Neural progenitor cell (in vitro differentiated cells): ENCODE data around the gene SLCO3A1. TPM values are rescaled to one million over a fixed set of nuclear protein-coding genes. Genes with fewer than 3 reads are reported as not detected.

Experiments used
- DNase-seq: peaks from one replicate; pipeline ENCODE4 v3.0.0-alpha.2; 2016; ENCODE audit warnings: low spot score
- H2AFZ ChIP-seq: fragments of 200-600 bp; sonication (generic); replicated peaks from 2 replicates; pipeline ENCODE4 v1.6.1; 2016; ENCODE audit warnings: antibody characterized with exemption
- H3F3A ChIP-seq: fragments of 200-600 bp; sonication (generic); 2 replicates; pipeline ENCODE4 v1.6.1; 2016; ENCODE audit warnings: antibody characterized with exemption, low read depth
- H3K27ac ChIP-seq: fragments of 200-600 bp; sonication (generic); 2 replicates; pipeline ENCODE4 v1.5.1; 2016; ENCODE audit warnings: mild to moderate bottlenecking
- H3K27me3 ChIP-seq: fragments of 200-600 bp; sonication (generic); 2 replicates; pipeline ENCODE4 v1.6.1; 2016; ENCODE audit warnings: mild to moderate bottlenecking, moderate library complexity
- H3K36me3 ChIP-seq: fragments of 200-600 bp; sonication (generic); 2 replicates; pipeline ENCODE4 v1.5.1; 2016
- H3K4me1 ChIP-seq: fragments of 200-600 bp; sonication (generic); 2 replicates; pipeline ENCODE4 v1.6.1; 2016; ENCODE audit warnings: mixed run types
- H3K4me2 ChIP-seq: fragments of 200-600 bp; sonication (generic); 2 replicates; pipeline ENCODE4 v1.6.1; 2016
- H3K4me3 ChIP-seq: fragments of 200-600 bp; sonication (generic); 2 replicates; pipeline ENCODE4 v1.5.1; 2016
- H3K79me2 ChIP-seq: fragments of 200-600 bp; sonication (generic); 2 replicates; pipeline ENCODE4 v1.6.1; 2016; ENCODE audit warnings: low read depth
- H3K9ac ChIP-seq: fragments of 200-600 bp; sonication (generic); 2 replicates; pipeline ENCODE4 v1.6.1; 2016
- H3K9me3 ChIP-seq: fragments of 200-600 bp; sonication (generic); 2 replicates; pipeline ENCODE4 v1.5.1; 2016; ENCODE audit warnings: low read depth
- H4K20me1 ChIP-seq: fragments of 200-600 bp; sonication (generic); 2 replicates; pipeline ENCODE4 v1.6.1; 2016; ENCODE audit warnings: low read depth
- H3K27ac Mint-ChIP-seq: 3 replicates; pipeline ENCODE4 v1.8.0; 2021; ENCODE audit warnings: mixed read lengths
- H3K27me3 Mint-ChIP-seq: 2 replicates; pipeline ENCODE4 v1.8.0; 2022; ENCODE audit warnings: low read depth, mild to moderate bottlenecking, inconsistent platforms, moderate library complexity, mixed read lengths; ENCODE audit not compliant: insufficient read depth
- H3K36me3 Mint-ChIP-seq: 3 replicates; pipeline ENCODE4 v1.8.0; 2021; ENCODE audit warnings: mixed read lengths
- H3K4me1 Mint-ChIP-seq: 3 replicates; pipeline ENCODE4 v1.8.0; 2021; ENCODE audit warnings: mixed read lengths
- H3K4me3 Mint-ChIP-seq: 3 replicates; pipeline ENCODE4 v1.8.0; 2021; ENCODE audit warnings: mild to moderate bottlenecking, moderate library complexity, mixed read lengths
- H3K9me3 Mint-ChIP-seq: 3 replicates; pipeline ENCODE4 v1.8.0; 2020; ENCODE audit warnings: mixed read lengths
- EZH2 ChIP-seq: fragments of 200-600 bp; sonication (generic); IDR thresholded peaks from 2 replicates; pipeline ENCODE4 v1.6.1; 2017; ENCODE audit warnings: antibody characterized with exemption, mild to moderate bottlenecking, moderate library complexity
- EZH2phosphoT487 ChIP-seq: fragments of 200-600 bp; sonication (generic); IDR thresholded peaks from 2 replicates; pipeline ENCODE4 v1.6.1; 2017; ENCODE audit warnings: antibody characterized with exemption
- total RNA-seq: library from RNA; depleted of rRNA; stranded (reverse); fragments of >200 nt; gene quantifications from 2 replicates; pipeline ENCODE4 v1.2.3, GENCODE V29; 2015; ENCODE audit warnings: low replicate concordance
- TF ChIP-seq, protein P1 (sequence below): fragments of 200-600 bp; sonication (generic); IDR thresholded peaks from 2 replicates; pipeline ENCODE4 v1.5.1; 2017; ENCODE audit warnings: antibody characterized with exemption, mild to moderate bottlenecking

The SLCO3A1 gene
- total RNA-seq, 1 donor from 2014 or later, result 6.6 TPM

DNA sequence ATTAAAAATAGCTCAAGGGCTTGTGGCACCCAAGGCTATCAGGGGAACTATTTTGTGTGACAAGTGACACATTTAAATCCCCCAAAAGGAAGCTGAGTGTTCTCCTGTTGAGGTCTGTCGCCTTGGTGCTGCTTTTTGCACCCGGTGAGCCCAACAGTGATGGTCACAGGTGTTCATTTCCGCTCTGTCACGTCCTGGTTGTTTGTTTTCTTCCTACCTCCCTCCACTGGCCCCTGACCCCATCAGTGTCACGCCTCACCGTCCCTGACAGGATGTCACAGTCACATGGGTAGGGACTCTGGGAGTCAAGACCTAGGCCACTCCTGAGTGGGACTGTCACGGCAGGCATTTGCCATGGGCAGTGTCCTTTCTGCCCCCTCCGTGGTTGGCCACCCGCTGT is 11.2 kb downstream of the SLCO3A1 start:
- Histone ChIP-seq H3K4me1 (peaks cover 29% of the 10 kb centered on the region), H3K27me3 (no peaks in the 10 kb centered on the region), H3K9ac (no peak overlapping the region), H3K27ac (no peak overlapping the region), H3K4me3 (no peak overlapping the region), H3K9me3 (no peaks in the 10 kb centered on the region), H4K20me1 (no peaks in the 10 kb centered on the region), H3F3A (peaks cover 4% of the 10 kb centered on the region), H2AFZ (no peak overlapping the region), H3K79me2 (peaks cover 4% of the 10 kb centered on the region), H3K4me2 (no peak overlapping the region), H3K36me3 (no peaks in the 10 kb centered on the region)
- Mint-ChIP-seq H3K36me3 (no peaks in the 10 kb centered on the region), H3K27ac (no peak overlapping the region), H3K4me1 (peaks cover 17% of the 10 kb centered on the region), H3K27me3 (peaks cover 7% of the 10 kb centered on the region), H3K9me3 (peaks cover under 1% of the 10 kb centered on the region), H3K4me3 (no peak overlapping the region)
- TF ChIP-seq EZH2phosphoT487 (no peak), EZH2 (no peak)
- TF ChIP-seq, protein P1, sequence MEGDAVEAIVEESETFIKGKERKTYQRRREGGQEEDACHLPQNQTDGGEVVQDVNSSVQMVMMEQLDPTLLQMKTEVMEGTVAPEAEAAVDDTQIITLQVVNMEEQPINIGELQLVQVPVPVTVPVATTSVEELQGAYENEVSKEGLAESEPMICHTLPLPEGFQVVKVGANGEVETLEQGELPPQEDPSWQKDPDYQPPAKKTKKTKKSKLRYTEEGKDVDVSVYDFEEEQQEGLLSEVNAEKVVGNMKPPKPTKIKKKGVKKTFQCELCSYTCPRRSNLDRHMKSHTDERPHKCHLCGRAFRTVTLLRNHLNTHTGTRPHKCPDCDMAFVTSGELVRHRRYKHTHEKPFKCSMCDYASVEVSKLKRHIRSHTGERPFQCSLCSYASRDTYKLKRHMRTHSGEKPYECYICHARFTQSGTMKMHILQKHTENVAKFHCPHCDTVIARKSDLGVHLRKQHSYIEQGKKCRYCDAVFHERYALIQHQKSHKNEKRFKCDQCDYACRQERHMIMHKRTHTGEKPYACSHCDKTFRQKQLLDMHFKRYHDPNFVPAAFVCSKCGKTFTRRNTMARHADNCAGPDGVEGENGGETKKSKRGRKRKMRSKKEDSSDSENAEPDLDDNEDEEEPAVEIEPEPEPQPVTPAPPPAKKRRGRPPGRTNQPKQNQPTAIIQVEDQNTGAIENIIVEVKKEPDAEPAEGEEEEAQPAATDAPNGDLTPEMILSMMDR, result no peak
- DNase-seq, result no peak

DNA sequence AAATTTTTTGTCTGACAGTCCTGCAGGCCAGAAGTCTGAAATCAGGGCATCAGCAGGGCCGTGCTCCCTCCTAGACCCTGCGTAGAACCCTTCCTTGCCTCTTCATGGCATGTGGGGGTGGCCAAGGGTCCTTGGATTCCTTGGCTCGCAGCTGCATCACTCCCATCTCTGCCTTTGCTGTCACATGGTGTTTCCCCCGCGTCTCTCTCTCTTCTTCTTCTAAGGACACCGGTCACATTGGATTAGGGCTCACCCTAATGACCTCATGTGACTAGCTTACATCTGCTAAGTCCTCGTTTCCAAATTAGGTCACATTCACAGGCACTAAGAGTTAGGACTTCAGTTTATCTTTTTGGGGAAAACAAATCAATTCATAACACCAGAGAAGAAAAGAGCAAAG is 12.0 kb downstream of the SLCO3A1 start:
- no peak overlapping the region for H3K27ac Mint-ChIP-seq
- Histone ChIP-seq H3K4me1 (peaks cover 28% of the 10 kb centered on the region), H3K79me2 (peaks cover 4% of the 10 kb centered on the region), H3K9ac (no peak overlapping the region), H3K27me3 (no peaks in the 10 kb centered on the region), H3K9me3 (no peaks in the 10 kb centered on the region), H3F3A (peaks cover 4% of the 10 kb centered on the region), H2AFZ (no peak overlapping the region), H3K27ac (no peak overlapping the region), H3K36me3 (no peaks in the 10 kb centered on the region), H3K4me2 (no peak overlapping the region), H3K4me3 (no peak overlapping the region), H4K20me1 (no peaks in the 10 kb centered on the region)
- TF ChIP-seq, protein P1, result no peak
- TF ChIP-seq EZH2 (no peak), EZH2phosphoT487 (no peak)
- peaks cover under 1% of the 10 kb centered on the region for H3K36me3 Mint-ChIP-seq
- H3K4me3 Mint-ChIP-seq, result no peak overlapping the region
- peaks cover 17% of the 10 kb centered on the region for H3K4me1 Mint-ChIP-seq
- DNase-seq, result no peak
- peaks cover 6% of the 10 kb centered on the region for H3K9me3 Mint-ChIP-seq
- peaks cover 7% of the 10 kb centered on the region for H3K27me3 Mint-ChIP-seq

DNA sequence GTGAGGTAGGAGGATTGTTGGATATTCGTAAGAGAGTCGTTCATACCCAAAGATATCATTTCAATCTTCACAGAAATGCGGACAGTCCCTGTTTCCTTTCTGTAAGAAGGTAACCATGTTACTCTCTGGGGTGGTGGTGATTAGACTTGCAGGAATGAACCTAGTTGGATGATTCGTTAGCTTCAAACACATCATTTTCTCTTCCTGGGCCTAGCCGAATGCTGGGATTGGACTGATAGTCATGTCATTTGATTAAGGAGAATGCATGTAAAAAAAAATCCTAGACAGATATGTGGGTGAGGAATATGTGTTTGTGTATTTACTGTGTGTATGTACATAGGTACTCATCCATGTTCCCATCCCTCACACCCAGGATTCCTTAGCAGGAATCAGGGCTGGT is 12.4 kb downstream of the SLCO3A1 start:
- Histone ChIP-seq H3K36me3 (no peaks in the 10 kb centered on the region), H3K4me1 (peaks cover 23% of the 10 kb centered on the region), H3K27ac (no peak overlapping the region), H3F3A (peaks cover 2% of the 10 kb centered on the region), H3K4me2 (no peak overlapping the region), H3K4me3 (no peak overlapping the region), H3K79me2 (peaks cover 4% of the 10 kb centered on the region), H3K9me3 (no peaks in the 10 kb centered on the region), H4K20me1 (no peaks in the 10 kb centered on the region), H3K27me3 (no peaks in the 10 kb centered on the region), H3K9ac (no peak overlapping the region), H2AFZ (no peak overlapping the region)
- Mint-ChIP-seq H3K27ac (no peak overlapping the region), H3K36me3 (peaks cover 5% of the 10 kb centered on the region), H3K9me3 (peaks cover 10% of the 10 kb centered on the region), H3K27me3 (peaks cover 7% of the 10 kb centered on the region), H3K4me3 (no peak overlapping the region), H3K4me1 (peaks cover 17% of the 10 kb centered on the region)
- TF ChIP-seq EZH2phosphoT487 (no peak), EZH2 (no peak)
- TF ChIP-seq, protein P1, result no peak
- DNase-seq, result no peak
